ENCODE results near the gene BCL10.
"Not testable (repeated sequence)": the region's sequence is repeated elsewhere in the genome, so short reads cannot be mapped to it uniquely, and the experiment has no call there.

Gene BCL10

DNA sequence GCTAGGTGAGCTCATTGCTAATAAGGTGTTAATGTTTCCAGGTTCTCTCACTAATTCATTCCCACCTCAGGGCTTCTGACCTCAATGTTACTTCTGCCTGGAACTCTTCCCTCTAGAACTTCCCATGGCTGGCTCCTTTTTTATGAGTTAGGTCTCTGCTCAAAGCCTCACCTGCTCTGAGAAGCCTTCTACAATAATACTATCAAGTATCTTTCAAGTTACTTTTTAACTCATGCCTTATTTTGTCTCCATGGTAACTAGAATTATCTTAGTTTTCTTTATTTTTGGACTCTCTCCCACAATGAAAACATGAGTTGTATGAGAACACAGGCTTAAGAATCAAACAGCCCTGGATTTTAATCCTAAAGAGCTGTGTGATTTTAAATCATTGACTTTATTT lies 13.4 kb downstream of the BCL10 start:
- no peak for DNase-seq

DNA sequence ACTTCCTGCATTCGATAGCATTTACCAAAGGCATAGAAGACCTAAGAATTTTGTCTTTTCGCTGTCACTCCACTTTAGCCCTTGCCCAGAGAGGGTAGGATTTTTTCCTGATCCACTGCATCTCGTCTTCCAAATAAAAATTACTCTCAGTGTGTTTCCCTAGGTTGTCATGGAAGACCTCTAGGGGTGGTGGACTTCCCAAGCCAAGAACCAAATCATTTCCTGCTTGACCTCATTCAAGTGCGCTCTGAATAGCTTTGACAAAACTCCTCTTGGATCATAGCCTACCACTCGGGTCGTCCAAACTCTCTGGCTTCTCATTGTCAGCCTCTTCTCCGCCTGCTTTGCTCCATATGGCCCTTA lies 16.5 kb downstream of the BCL10 start:
- DNase-seq, result no peak

DNA sequence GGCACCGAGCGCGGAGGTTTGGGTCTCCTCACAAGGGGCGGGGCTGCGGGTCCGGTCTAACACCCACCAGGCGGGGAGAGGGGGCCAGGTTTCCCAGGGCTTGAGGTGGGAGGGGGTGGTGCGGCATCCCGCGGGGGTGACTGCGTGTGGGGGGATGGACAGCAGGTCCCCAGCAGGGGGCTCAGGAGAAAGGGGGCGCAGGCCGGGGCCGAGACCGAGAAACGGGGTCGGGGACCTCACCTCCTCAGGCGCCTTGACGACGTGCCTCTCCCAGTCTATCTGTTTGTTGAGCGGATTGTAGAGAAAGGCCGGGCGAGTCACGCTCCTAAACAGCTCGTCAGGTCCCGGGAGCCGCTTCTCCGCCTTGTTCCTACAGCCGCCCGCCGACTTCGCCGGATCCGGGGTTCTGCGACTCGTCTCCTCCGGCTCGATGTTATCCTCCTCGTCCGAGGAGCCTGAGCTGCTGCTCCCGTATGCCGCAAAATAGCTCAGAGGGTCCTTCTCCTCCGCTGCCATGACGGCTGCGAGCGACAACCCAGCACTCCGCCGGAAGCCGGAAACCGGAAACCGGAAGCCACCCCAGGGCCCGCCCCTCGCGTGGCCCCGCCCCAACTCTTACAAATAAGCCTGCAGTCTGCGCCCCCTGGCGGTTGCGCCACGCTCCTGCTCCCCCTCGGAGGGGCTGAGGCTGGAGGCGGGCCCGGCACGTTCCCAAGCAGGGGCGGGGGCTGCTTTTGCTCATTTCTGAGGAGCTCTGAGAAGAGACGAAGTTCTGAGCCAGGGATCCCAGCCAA lies 17.1 kb downstream of the BCL10 start, which contains the start of gene C1orf52:
Gene C1orf52 (minus strand): TSS at position 545 of the 794 bp plus-strand sequence. CDS start 29 bp downstream, at position 516.
- DNase-seq, result peak; percentile 58

DNA sequence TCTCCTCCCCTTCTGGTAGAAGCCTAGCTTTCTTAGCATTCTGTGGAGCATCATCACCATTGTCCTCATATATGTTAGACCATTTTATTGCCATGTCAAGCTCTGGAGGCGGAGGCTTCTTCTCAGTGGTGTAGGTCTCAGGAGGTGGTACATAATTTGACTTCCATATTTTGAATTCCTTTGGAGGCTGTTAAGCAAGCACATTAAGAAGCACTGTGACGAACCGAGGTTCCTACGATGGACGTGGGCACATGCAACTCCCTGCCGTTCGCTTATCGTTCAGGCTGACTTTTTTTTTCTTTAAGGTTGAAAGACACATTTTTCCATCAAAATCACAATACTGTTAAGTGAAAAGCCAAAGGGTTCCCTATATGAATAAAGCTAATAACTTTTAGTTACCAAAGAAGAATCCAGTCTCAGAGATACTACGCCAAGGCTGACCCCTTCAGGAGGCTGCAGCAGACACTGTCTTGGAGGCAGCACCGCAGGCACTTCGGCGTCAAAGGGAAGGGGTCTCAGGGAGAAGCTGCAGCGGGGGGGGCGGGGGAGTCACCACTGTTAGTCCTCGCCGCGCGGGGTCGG lies 17.8 kb downstream of the BCL10 start:
- no peak for DNase-seq

DNA sequence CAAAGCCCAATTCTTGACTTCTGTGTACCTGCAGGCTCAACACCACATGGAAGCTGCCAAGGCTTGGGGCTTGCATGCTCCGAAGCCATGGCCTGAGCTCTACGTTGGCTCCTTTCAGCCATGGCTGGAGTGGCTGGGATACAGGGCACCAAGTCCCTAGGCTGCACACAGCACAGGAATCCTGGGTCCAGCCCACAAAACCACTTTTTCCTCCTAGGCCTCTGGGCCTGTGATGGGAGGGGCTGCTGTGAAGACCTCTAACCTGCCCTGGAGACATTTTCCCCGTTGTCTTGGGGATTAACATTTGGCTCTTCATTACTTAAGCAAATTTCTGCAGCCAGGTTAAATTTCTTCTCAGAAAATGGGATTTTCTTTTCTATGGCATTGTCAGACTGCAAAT lies 27.4 kb downstream of the BCL10 start:
- not testable (repeated sequence) for DNase-seq

DNA sequence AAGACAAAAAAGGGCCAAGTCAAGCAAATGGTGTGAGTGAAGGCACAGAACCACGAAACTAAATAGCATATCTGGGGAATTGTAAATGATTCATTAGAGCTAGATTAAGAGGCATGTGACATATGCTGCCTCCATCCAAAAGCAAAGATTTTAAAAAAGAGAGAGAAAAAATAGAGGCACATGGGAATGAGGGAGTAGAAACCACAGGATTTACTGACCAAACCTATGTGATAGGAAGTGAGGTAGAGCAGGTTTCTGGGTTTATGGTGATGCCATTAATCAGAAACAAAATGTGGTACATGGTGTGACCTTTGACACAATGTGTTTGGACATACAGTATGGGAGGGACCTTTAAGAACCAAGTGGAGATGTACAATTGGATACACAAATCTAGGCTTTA lies 30.5 kb downstream of the BCL10 start:
- no peak for DNase-seq

- no peak for DNase-seq
Observed at GRCh38 chr1:85245456-85245855, 31.0 kb downstream of the BCL10 start.

GRCh38 chr1:85244271-85245061 lies 32.0 kb downstream of the BCL10 start:
- DNase-seq, result no peak

DNA sequence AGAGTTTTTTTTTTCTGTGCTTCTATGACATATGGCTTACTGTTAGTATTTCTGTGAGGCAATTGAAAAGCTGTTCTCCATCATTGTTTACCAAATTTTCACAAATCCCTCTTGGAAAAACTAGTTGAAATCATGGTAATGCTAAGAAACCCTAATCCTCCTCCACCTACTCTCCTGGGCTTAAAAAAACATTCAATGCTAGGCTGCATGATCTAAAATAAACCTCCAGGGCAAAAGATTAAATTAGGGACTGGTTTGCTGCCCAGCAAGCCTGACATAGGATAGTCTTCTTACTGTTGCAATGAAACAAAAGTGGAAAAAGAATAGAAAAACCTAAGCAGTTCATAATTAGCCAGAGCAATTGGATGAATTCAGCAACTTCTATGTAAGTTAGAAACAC lies 33.1 kb downstream of the BCL10 start:
- DNase-seq, result no peak

GRCh38 chr1:85240643-85241042 lies 35.8 kb downstream of the BCL10 start:
- DNase-seq, result no peak

DNA sequence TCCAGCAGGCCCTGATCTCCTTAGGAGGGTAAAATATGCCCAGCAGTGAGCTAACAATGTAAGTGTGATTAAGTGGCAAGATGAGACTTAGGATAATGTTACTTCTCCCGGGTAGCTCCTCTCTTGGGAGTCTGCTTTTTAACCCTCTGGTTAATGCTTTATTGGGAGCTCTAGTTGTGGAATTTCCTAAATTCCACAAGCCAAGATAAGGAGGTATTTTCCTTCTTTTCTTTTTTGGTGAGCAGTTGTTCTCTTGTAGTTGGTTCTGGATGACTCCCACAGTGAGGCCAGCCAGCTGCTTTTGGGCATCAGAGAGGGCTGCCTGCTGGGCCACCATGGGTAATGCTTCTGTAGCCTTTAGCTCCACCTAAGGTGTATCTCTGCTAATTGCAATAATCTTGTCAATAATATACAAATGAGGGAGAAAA lies 36.2 kb downstream of the BCL10 start:
- peak; percentile 9 for DNase-seq

DNA sequence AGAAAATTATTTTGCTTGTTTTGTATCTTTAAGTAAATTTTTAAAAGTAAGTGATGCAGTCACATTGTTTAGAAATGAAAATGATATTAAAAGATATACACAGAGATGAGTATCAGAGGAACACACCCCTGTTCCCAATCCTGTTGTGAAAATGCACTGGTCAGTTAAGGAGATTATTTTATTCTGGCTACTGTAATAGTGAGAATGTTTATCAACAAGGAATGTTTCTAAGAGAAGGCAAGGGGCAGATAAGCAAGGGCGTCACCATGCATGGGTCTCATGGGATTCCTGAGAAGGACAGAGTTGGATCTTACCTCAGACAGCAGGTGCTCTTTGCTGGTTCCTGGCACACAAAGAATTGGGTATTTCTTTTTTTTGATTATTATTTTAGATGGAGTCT lies 38.8 kb downstream of the BCL10 start:
- no peak for DNase-seq

DNA sequence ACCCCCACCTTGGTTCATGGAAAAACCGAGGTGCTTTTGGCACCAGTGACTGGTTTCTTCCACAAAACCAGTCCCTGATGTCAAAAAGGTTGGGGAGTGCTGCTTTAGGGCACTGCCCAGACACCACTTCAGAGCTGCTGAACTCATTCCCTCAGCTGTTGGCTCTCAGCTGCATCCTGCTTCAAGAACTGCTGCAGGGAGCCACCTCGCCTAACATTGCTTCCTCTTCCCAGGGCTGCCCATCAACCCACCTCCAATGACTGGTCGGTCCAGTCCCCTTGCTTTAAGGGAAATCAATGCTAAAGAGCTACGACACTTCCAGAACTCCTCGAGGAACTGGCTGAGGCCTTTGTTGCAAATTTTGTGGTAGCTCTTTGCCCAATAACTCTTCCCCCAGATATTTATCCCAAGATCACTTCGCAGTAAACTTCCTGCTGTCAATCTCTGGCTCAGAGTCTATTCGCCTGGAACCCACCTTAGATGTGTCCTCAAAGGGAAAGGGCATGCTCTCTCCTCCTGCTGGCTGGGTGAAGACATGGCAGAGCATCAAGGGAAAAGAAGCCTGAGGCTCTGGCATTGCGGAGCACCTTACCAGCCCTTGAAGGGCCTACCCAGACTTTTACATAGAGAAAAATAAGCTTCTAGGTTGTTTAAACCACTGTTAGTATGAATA lies 46.0 kb downstream of the BCL10 start:
- no peak for DNase-seq

DNA sequence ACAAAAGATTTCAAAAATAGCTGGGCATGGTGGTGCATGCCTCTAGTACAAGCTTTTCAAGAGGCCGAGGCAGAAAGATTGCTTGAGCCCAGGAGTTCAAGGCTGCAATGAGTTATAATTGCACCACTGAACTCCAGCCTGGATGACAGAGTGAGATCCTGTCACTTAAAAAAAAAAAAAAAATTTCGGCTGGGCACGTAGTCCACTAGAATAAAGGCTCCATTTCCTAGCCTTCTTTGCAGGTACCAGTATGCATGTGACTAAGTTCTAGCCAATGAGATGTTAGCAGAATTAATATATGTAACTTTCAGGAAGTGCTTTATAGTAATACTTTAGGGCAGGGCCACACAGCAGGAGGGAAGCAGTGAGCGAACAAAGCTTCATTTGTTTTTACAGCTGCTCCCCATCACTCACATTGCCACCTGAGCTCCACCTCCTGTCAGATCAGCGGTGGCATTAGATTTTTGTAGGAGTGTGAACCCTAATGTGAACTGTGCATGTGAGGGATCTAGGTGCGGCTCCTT lies 46.8 kb downstream of the BCL10 start:
- peak; percentile 6 for DNase-seq

DNA sequence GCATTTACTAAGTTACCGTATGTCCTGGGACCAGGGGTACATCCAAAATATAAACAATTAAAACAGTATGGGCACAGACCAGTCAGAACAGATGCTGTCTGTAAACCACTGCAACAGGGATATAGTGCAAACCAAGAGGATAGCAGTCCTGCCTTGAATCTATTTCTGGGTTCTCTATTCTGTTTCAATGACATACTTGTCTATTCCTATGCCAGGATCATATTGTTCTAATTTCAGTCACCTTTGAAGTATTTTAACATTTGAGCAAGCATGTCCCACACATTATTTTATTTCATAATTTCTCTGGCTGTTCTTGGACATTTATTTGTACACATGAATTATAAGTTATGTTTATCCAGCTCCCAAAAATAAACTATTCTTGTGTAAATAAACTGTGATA lies 47.5 kb downstream of the BCL10 start:
- no peak for DNase-seq

DNA sequence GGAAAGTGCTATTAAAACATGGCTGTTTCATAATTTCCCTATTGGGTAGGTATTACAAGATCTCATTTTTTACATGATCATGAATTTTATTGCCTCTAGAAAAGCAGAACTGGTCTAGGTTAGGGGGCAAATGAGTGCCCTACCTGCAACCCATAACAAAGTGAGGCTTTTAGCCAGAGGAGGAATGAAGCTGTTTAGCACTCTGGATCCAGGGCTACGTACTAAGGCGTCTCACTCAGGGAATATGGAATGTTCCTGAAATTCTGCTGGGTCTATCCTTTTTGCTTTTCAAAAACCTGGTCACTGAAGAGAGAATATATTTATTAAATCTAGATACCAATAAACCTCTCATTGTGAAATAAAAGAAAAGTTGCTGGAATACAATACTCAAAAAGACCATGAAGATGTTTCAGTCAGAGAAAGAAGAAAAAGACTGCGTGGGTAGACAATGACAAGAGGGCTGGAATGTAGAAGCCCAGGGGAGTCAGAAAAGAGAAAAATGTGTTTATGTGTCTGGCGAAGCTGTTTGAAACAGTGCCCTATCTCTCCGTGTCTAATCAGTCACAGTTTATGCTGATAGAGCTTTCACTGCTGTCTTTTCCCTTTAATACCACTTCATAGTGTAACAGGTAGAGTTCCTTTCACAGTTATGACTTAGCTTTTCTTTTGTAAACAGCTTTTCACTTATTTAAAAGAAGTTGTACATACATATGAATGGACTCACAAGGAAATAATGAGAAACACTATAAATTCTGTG lies 50.6 kb downstream of the BCL10 start:
- DNase-seq, result no peak

DNA sequence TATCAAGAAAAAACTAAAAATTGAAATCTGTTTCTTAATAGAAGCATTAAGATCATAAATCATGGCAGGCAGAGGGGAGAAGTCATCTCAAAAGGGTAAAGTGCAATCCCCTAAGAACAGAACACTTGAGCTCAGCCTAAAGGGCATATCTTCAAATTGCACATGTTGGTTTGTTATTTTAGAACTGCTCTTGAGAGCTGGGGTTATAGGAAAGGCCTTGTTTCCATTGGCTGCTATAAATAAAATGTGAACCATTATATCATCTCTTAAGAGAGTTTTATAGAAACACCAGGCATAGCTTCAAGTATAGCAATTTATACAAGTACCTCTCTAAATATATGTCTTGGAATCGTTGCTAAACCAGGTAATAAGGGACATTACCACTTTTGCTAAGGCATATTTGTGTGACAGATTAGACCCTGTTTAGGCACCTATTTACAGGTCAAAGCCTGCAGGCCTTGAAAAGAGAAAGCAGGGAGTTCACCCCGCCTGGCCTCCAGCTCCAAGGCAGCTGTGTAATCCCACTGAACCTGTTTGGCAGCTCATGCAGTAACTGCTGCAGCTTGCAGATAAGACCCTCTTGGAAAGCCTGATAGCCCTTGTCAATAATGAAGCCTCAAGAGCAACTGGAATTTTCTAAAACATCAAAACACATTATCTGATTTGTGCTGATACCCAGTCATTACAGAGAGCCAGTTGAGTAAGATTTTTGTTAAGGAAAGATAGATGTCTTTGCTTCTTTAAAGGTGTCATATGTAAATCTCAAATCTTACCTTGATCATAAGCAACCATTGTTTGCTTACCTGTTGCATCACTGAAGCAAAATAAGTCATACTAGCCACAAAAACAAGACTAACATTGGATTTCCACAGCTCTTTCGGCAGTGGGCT lies 51.5 kb downstream of the BCL10 start:
- no peak for DNase-seq

DNA sequence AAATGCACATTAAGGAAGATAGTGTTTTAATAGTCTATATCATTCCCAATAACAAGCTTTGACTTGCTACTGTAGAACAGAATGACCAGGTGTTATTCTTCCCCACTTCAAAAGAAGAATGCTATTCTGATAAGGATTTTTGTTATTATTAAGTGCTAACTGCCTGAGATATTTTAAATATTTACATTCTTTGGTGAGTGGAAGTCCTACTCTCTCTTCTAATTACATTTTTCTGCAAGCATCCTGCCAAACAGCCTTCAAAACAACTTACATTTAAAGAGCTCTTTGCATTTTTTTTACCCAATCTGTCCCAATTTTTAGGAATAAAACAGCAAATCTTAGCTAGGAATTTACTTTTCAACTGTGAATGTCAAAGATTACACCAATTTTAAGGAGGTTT lies 52.1 kb downstream of the BCL10 start:
- no peak for DNase-seq

DNA sequence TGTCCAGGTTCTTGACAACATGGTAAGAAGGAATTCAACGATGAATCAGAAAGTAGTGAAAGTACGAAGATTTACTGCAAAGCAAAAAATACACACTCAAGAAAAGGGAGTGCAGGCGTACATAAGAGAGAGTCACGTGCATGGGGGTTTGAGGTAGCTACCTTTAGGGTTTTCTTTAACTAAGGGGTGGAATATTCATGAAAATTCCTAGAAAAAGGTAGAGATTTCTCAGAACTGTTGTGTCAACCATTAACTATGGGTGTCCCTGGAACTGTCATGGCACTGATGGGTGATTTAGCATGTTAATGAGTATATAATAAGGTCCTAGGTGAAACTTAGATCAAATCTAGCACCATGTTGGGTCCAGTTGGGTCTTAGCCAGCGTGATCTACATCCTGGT lies 53.1 kb downstream of the BCL10 start:
- DNase-seq, result no peak

DNA sequence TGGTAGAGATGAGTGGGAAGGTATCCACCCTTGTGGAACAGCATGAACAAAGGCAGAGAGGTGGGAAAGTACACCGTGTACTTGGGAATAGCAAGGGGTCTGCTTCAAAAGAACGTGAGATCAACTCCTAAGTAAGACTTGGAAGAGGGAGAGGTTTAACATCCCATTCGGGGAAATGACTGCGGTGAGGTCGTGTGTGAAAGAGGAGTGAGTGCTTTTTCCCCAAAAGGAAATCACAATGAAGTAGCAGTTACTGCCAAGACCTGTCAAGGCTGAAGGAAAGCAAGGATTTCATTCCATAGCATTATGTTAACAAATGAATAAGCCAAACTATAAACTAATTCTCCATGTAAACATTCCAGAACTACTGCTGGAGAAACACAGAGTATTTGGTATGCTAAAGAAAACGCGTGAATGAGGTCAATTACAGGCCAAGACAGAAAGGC lies 55.7 kb downstream of the BCL10 start:
- DNase-seq, result no peak

Measured in NCI-H2081 treated with DMSO at 0.1 percent for 48 hours (cell line).